DOHH2 (cell line): ENCODE measurements around the gene ABLIM2.

Source experiments
- H3F3A ChIP-seq: fragments of 200-600 bp; sonication (generic), shearing (Covaris generic); 2 replicates; pipeline ENCODE4 v1.6.0; 2016; ENCODE audit warnings: antibody characterized with exemption, mild to moderate bottlenecking; ENCODE audit not compliant: control insufficient read depth, insufficient read depth
- H3K27ac ChIP-seq: fragments of 200-600 bp; sonication (generic); 2 replicates; pipeline ENCODE4 v1.5.1; 2014; ENCODE audit warnings: low read depth, mild to moderate bottlenecking, low read length, moderate library complexity
- H3K27me3 ChIP-seq: fragments of 200-600 bp; sonication (generic); 2 replicates; pipeline ENCODE4 v1.6.1; 2014; ENCODE audit warnings: mild to moderate bottlenecking, low read length, mixed read lengths; ENCODE audit not compliant: control insufficient read depth
- H3K36me3 ChIP-seq: fragments of 200-600 bp; sonication (generic); 2 replicates; pipeline ENCODE4 v1.6.1; 2014; ENCODE audit warnings: mild to moderate bottlenecking, low read length, moderate library complexity, mixed read lengths; ENCODE audit not compliant: control insufficient read depth
- H3K4me1 ChIP-seq: fragments of 200-600 bp; sonication (generic); 2 replicates; pipeline ENCODE4 v1.6.1; 2014; ENCODE audit warnings: mild to moderate bottlenecking, low read length, mixed read lengths; ENCODE audit not compliant: control insufficient read depth
- H3K4me2 ChIP-seq: fragments of 200-600 bp; sonication (generic); 2 replicates; pipeline ENCODE4 v1.6.0; 2014; ENCODE audit warnings: mild to moderate bottlenecking, low read length, moderate library complexity
- H3K4me3 ChIP-seq: fragments of 200-600 bp; sonication (generic); 2 replicates; pipeline ENCODE4 v1.5.1; 2014; ENCODE audit warnings: mild to moderate bottlenecking, low read length, mixed read lengths
- H3K79me2 ChIP-seq: fragments of 200-600 bp; sonication (generic); 2 replicates; pipeline ENCODE4 v1.6.1; 2014; ENCODE audit warnings: mild to moderate bottlenecking, low read length, mixed read lengths; ENCODE audit not compliant: control insufficient read depth
- H3K9me2 ChIP-seq: fragments of 200-600 bp; sonication (generic); replicated peaks from 2 replicates; pipeline ENCODE4 v1.6.1; 2014; ENCODE audit warnings: mild to moderate bottlenecking, low read length, mixed read lengths; ENCODE audit not compliant: control insufficient read depth
- H3K9me3 ChIP-seq: fragments of 200-600 bp; sonication (generic); 2 replicates; pipeline ENCODE4 v1.6.1; 2014; ENCODE audit warnings: antibody characterized with exemption, low read length, mixed read lengths; ENCODE audit not compliant: control insufficient read depth, insufficient read depth
- H4K20me1 ChIP-seq: fragments of 200-600 bp; sonication (generic); 2 replicates; pipeline ENCODE4 v1.6.0; 2014; ENCODE audit warnings: low read depth, mild to moderate bottlenecking, antibody characterized with exemption, low read length, moderate library complexity; ENCODE audit not compliant: control insufficient read depth, insufficient read depth
- CTCF ChIP-seq: fragments of 200-600 bp; sonication (generic); IDR thresholded peaks from one replicate; pipeline ENCODE4 v1.5.1; 2014; ENCODE audit warnings: antibody characterized with exemption, mild to moderate bottlenecking, low read depth, low read length; ENCODE audit not compliant: poor library complexity, severe bottlenecking
- EZH2phosphoT487 ChIP-seq: fragments of 200-600 bp; sonication (generic); IDR thresholded peaks from 2 replicates; pipeline ENCODE4 v1.6.1; 2017; ENCODE audit warnings: borderline replicate concordance, mild to moderate bottlenecking, antibody characterized with exemption, low read length, moderate library complexity, mixed read lengths

ABLIM2 gene

GRCh38 chr4:7960017-7960789 lies 198.4 kb downstream of the ABLIM2 start:
- H3K9me2 ChIP-seq: no peaks in the 10 kb centered on the region
- peaks cover 15% of the 10 kb centered on the region for H3K27me3 ChIP-seq
- H3K9me3 ChIP-seq: no peaks in the 10 kb centered on the region
- peaks cover 11% of the 10 kb centered on the region for H3K4me1 ChIP-seq
- no peaks in the 10 kb centered on the region for H3K79me2 ChIP-seq
- TF ChIP-seq EZH2phosphoT487: no peak
- TF ChIP-seq CTCF: no peak
- no peaks in the 10 kb centered on the region for H3F3A ChIP-seq
- H4K20me1 ChIP-seq: no peaks in the 10 kb centered on the region
- H3K27ac ChIP-seq: no peak overlapping the region
- H3K4me3 ChIP-seq: no peak overlapping the region
- H3K4me2 ChIP-seq: no peak overlapping the region
- no peaks in the 10 kb centered on the region for H3K36me3 ChIP-seq

GRCh38 chr4:7959078-7959477 lies 199.5 kb downstream of the ABLIM2 start:
- H3K9me3 ChIP-seq: no peaks in the 10 kb centered on the region
- no peak overlapping the region for H3K4me2 ChIP-seq
- no peaks in the 10 kb centered on the region for H3F3A ChIP-seq
- H3K27me3 ChIP-seq: peaks cover 15% of the 10 kb centered on the region
- no peaks in the 10 kb centered on the region for H3K79me2 ChIP-seq
- H4K20me1 ChIP-seq: no peaks in the 10 kb centered on the region
- no peaks in the 10 kb centered on the region for H3K9me2 ChIP-seq
- H3K4me3 ChIP-seq: no peak overlapping the region
- H3K36me3 ChIP-seq: no peaks in the 10 kb centered on the region
- H3K4me1 ChIP-seq: peaks cover 11% of the 10 kb centered on the region
- TF ChIP-seq EZH2phosphoT487: no peak
- no peak for TF ChIP-seq CTCF
- H3K27ac ChIP-seq: no peak overlapping the region

GRCh38 chr4:7956934-7957656 lies 201.5 kb downstream of the ABLIM2 start:
- no peak overlapping the region for H3K4me3 ChIP-seq
- no peaks in the 10 kb centered on the region for H3K9me3 ChIP-seq
- no peaks in the 10 kb centered on the region for H3K36me3 ChIP-seq
- no peaks in the 10 kb centered on the region for H4K20me1 ChIP-seq
- no peaks in the 10 kb centered on the region for H3F3A ChIP-seq
- no peak overlapping the region for H3K27ac ChIP-seq
- H3K79me2 ChIP-seq: no peaks in the 10 kb centered on the region
- H3K4me1 ChIP-seq: peaks cover 11% of the 10 kb centered on the region
- H3K27me3 ChIP-seq: peaks cover 15% of the 10 kb centered on the region
- no peaks in the 10 kb centered on the region for H3K9me2 ChIP-seq
- TF ChIP-seq CTCF (no peak), EZH2phosphoT487 (no peak)
- H3K4me2 ChIP-seq: no peak overlapping the region
